IPS-18a (cell line): ENCODE data around the gene TBC1D16.

ENCODE experiments used
- H3K27ac ChIP-seq: one replicate; pipeline ENCODE4 v1.5.1; 2013; ENCODE audit warnings: low read length
- H3K27me3 ChIP-seq: one replicate; pipeline ENCODE4 v1.6.1; 2013; ENCODE audit warnings: mild to moderate bottlenecking, low read length; ENCODE audit not compliant: control insufficient read depth, insufficient read depth
- H3K36me3 ChIP-seq: one replicate; pipeline ENCODE4 v1.6.1; 2013; ENCODE audit warnings: low read depth, low read length; ENCODE audit not compliant: control insufficient read depth
- H3K4me1 ChIP-seq: one replicate; pipeline ENCODE4 v1.6.1; 2013; ENCODE audit warnings: low read depth, low read length; ENCODE audit not compliant: control insufficient read depth
- H3K4me3 ChIP-seq: one replicate; pipeline ENCODE4 v1.5.1; 2013; ENCODE audit warnings: low read length
- H3K9ac ChIP-seq: one replicate; pipeline ENCODE4 v1.6.1; 2013; ENCODE audit warnings: mild to moderate bottlenecking, low read length, moderate library complexity
- H3K9me3 ChIP-seq: one replicate; pipeline ENCODE4 v1.6.1; 2013; ENCODE audit warnings: low read depth, low read length; ENCODE audit not compliant: control insufficient read depth

The TBC1D16 gene

DNA sequence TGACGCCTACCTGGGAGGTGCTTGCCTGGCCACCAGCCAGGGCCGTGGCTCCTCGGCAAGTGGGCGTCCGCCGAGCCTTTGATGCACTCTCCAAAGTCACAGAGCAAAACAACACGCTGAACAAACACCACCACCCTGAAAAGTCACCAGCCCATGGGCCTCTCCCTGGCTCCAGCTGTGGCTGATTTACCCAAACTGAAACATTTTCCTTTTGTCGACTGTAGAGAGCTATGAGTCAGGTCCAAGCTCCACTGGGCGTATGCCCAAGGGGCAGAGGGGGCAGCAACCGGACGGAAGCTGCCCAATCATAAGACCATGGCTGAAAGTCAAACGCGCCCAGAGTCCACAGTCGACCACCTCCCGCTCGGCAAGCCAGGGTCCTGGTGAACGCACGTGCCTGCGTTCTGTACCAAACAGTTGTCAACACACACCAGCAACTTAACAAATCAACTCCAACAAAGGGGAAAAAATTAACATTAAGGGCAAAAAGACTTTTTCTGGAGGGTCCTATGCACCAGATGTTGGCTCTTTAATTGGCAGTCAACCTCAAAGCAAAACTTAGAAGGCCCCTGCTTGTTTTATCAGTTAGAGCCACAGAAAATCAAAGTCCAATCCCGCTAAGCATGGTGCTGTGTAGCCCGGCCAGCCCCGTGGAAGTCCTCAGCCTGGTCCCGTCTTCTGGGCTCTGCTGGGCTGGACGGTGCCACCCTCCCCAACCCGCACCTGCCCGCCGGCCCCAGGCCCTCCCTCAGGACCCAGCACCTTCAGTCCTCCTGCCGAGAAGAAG is 47.3 kb downstream of the TBC1D16 start:
- no peak overlapping the region for H3K9ac ChIP-seq
- no peaks in the 10 kb centered on the region for H3K9me3 ChIP-seq
- H3K27ac ChIP-seq, result no peak overlapping the region
- H3K36me3 ChIP-seq, result no peaks in the 10 kb centered on the region
- H3K4me1 ChIP-seq, result peaks cover 26% of the 10 kb centered on the region
- H3K27me3 ChIP-seq, result peaks cover 3% of the 10 kb centered on the region
- no peak overlapping the region for H3K4me3 ChIP-seq

DNA sequence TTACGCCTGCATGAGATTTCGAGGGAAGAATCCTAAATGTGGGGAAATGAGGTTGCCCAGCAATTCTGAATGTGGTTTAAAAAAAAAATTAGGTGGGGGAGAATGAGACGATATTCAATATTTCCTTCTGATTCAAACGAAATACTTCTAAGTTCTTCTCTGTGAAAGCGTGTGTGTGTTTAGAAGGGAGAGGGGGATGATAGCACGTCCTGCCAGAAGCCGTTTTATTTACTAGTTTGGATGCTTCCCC is 47.8 kb downstream of the TBC1D16 start:
- H3K4me3 ChIP-seq, result no peak overlapping the region
- H3K4me1 ChIP-seq, result peaks cover 23% of the 10 kb centered on the region
- H3K27ac ChIP-seq, result no peak overlapping the region
- H3K9me3 ChIP-seq, result no peaks in the 10 kb centered on the region
- H3K36me3 ChIP-seq, result no peaks in the 10 kb centered on the region
- H3K27me3 ChIP-seq, result no peaks in the 10 kb centered on the region
- H3K9ac ChIP-seq, result no peak overlapping the region

DNA sequence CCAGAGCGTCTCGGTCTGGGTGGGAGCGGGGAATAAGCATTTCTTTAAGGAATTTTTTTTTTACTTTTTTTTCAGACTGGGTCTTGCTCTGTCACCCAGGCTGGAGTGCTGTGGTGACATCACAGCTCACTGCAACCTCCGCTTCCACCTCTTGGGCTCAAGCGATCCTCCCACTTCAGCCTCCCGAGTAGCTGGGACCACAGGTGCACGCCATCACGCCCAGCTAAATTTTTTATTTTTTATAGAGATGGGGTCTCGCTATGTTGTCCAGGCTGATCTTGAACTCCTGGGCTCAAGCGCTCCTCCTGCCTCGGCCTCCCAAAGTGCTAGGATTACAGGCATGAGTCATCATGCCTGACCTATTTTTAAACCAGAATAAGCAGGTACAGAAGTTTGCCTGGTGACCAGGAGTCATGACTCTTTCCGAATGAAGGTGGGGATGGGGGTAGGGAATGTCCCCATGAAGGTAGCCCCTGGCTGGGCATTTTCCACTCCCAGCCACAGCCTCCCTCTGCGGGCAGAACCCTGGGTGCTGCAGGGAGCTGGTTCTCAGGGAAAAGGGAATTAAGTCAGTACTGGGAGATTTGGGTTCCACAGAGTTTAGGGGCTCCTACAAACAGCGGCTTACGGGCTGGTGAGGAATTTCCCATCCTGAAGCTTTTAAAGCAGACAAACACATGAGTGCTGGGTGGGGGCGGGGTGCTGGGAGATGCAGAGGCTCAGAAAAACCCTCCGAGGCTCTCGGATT is 48.3 kb downstream of the TBC1D16 start:
- Histone ChIP-seq H3K9ac (no peak overlapping the region), H3K27ac (no peak overlapping the region), H3K36me3 (no peaks in the 10 kb centered on the region), H3K9me3 (no peaks in the 10 kb centered on the region), H3K4me3 (no peak overlapping the region), H3K27me3 (no peaks in the 10 kb centered on the region), H3K4me1 (peaks cover 19% of the 10 kb centered on the region)

DNA sequence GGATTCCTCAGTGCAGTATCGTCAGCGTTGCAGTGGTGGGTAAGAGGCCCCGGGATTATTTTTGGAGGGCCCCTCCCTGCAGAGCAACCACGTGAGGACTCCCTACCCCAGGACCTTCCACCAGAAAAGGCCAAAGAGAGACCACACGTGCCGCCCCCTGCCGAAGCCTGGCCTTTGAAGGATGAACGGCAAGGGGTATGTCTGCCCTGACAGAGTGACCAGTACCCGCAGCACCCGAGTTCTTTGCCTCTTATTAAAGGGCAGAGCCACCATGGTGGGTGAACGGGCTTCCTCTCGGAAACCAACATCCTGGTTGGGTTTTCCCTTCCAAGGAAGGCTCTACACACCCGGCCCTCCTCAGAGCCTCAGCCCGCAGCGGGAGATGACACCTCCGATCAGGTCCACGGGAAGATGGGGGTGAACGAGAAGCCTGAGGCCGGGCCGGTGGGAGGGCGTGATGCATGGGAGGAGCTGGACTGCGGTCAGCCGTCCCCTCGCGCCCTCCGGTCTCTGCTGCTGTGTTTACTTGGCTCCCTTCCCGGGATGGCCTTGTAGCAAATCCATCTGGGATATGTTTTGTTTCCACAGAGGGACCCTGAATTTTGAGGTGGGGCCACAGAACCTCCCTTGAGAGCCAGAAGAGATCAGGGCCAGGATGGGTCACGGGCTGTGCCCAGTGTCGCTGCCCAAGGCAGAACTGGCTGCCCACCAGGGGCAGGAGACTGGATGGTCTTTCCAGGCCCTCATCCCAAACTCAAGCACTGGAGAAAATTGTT is 49.1 kb downstream of the TBC1D16 start:
- H3K9ac ChIP-seq, result no peak overlapping the region
- H3K9me3 ChIP-seq, result no peaks in the 10 kb centered on the region
- peaks cover 15% of the 10 kb centered on the region for H3K4me1 ChIP-seq
- H3K27ac ChIP-seq, result no peak overlapping the region
- no peaks in the 10 kb centered on the region for H3K36me3 ChIP-seq
- no peaks in the 10 kb centered on the region for H3K27me3 ChIP-seq
- H3K4me3 ChIP-seq, result no peak overlapping the region

DNA sequence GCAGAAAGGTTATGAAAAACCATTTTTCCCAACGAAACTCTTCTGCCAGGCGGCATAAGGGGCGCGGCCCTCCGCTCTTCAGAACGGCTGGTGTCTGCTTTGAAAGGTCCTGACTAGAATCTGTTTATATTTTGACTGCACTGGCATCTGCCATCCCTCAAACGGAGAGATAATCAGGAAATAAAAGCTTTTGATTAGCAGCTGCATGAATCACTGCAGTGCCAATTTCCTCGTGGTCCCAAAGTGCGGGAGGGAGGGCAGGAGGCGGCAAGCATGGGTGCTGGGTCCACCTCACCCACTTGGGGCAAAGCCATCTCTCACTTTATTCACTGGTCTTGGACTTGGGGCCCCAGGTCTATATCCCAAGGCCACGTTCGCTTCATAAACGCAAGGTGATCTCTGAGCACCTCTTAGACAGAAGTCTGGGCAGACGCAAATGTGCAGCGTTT is 49.7 kb downstream of the TBC1D16 start:
- Histone ChIP-seq H3K4me1 (peaks cover 11% of the 10 kb centered on the region), H3K9ac (no peak overlapping the region), H3K4me3 (no peak overlapping the region), H3K27me3 (no peaks in the 10 kb centered on the region), H3K36me3 (no peaks in the 10 kb centered on the region), H3K9me3 (no peaks in the 10 kb centered on the region), H3K27ac (no peak overlapping the region)

DNA sequence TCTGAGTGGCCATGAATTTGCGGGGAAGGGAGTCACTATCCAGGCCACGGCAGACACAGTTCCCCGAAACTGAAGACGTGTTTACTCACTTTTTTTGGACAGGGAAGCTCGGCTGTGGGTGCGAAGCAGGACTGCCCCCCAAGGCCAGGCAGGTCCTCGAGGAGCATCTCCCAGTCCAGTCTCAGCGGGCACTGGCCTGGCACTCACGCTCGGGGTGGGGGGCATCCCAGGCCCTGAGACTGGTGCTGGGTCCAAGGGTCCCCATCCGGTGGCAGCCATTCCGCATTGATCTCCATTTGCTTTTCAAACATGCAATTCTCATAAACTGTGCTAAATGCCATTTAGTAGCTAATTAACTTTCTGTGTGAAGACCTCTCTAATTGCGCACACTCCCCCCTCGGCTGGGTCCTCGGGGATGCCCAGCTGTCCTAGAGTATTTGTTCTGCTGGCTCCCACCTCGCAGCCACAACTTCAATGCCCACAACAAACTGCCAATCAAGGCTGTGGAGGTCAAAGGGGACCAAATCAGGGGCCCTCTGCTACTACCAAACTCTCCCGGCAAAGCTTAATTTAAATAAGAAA is 50.2 kb downstream of the TBC1D16 start:
- Histone ChIP-seq H3K4me1 (peaks cover 10% of the 10 kb centered on the region), H3K9ac (no peak overlapping the region), H3K36me3 (no peaks in the 10 kb centered on the region), H3K9me3 (no peaks in the 10 kb centered on the region), H3K4me3 (no peak overlapping the region), H3K27ac (no peak overlapping the region), H3K27me3 (no peaks in the 10 kb centered on the region)

DNA sequence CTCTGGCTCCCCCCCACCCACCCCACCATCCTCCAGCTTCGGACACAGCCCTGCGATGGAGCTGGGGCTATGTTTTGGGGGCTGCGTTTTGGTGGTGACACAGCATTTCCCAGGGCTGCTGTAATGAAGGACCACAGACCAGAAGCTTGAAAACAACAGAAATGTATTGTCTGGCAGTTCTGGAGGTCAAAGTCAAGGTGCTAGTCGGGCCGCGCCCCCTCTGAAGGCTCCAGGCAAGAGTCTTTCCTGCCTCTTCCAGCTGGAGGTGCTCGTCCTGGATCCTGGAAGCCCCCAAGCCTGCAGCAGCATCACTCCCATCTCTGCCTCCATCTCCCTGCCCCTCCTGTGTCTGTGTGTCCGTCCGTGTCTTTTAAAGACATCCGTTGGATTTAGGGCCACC is 50.8 kb downstream of the TBC1D16 start:
- H3K9ac ChIP-seq, result no peak overlapping the region
- no peaks in the 10 kb centered on the region for H3K9me3 ChIP-seq
- H3K36me3 ChIP-seq, result no peaks in the 10 kb centered on the region
- no peaks in the 10 kb centered on the region for H3K27me3 ChIP-seq
- H3K4me3 ChIP-seq, result no peak overlapping the region
- H3K4me1 ChIP-seq, result peaks cover 10% of the 10 kb centered on the region
- H3K27ac ChIP-seq, result no peak overlapping the region

DNA sequence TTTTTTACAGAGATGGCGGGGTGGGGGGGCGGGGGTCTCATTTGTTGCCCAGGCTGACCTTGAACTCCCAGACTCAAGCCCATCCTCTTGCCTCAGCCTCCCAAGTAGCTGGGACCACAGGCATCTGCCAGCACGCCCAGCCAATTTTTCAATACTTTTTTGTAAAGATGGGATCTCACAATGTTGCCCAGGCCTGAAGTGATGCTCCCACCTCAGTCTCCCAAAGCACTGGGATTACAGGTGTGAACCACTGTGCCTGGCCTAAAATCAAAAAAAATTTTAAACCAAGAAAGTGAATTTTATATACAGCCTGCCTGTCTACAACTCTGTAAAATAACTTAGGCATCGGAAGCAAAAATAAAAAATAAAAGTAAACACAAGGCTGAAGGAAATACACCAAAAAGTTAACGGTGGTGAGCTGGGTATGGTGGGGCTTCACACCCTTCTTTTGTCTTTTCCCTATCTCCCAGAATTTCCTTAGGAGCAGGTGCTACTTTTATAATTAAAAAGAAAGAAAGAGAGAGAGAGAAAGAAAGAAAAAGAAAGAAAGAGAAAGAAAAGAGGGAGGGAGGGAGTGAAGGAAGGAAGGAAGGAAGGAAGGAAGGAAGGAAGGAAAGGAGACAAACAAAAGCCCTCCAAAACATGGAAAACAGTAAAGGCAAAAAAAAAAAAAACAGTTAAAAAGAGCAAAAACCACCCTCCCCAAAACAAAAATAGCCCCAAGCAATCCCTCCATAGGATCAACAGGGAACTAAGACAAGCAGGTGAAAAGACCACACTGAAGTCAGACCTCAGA is 51.4 kb downstream of the TBC1D16 start:
- no peaks in the 10 kb centered on the region for H3K36me3 ChIP-seq
- no peak overlapping the region for H3K9ac ChIP-seq
- no peak overlapping the region for H3K4me3 ChIP-seq
- no peak overlapping the region for H3K27ac ChIP-seq
- H3K27me3 ChIP-seq, result no peaks in the 10 kb centered on the region
- H3K4me1 ChIP-seq, result peaks cover 10% of the 10 kb centered on the region
- H3K9me3 ChIP-seq, result no peaks in the 10 kb centered on the region

DNA sequence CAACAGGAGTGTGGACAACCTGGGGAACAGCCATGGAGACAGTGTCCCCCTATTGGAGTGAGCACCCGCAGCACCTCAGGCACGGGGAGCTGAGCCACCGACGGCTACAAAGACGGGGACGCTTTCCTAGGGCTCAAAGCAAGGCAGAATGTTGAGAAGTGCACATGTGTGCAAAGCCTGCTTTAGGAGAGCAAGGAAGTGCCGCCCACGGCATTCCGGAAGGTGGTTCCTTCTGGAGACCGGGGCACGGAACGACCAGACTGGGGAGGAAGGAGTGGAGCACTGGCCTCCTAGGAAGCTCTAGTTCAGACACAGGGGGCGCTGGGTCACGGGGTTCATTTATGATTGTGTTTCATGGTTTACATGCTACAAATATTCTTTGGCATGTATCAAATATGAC is 52.2 kb downstream of the TBC1D16 start:
- H3K4me3 ChIP-seq, result no peak overlapping the region
- H3K4me1 ChIP-seq, result peaks cover 10% of the 10 kb centered on the region
- no peaks in the 10 kb centered on the region for H3K36me3 ChIP-seq
- H3K9ac ChIP-seq, result no peak overlapping the region
- H3K27me3 ChIP-seq, result no peaks in the 10 kb centered on the region
- H3K27ac ChIP-seq, result no peak overlapping the region
- H3K9me3 ChIP-seq, result no peaks in the 10 kb centered on the region

DNA sequence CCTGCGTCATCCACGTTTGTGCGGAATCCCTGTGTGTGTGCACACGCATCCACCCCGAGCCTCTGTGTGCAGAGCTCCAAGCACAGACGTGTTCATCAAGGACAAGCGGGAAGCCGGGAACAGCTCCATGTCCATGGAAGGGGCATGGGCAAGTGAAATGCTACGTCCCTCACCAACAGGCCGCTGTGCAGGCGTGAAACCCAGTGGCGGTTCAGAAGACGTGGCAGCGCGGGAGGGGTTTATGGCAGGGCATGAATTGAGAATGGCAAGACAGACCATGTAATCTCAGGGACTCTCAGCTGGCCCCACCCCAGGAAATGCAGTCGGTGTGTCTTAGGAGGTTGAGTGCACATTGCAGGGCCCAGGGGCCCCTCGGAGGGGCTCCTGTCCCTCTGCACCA is 52.7 kb downstream of the TBC1D16 start:
- no peaks in the 10 kb centered on the region for H3K9me3 ChIP-seq
- H3K27ac ChIP-seq, result no peak overlapping the region
- H3K4me3 ChIP-seq, result no peak overlapping the region
- H3K4me1 ChIP-seq, result peaks cover 7% of the 10 kb centered on the region
- H3K27me3 ChIP-seq, result no peaks in the 10 kb centered on the region
- H3K9ac ChIP-seq, result no peak overlapping the region
- H3K36me3 ChIP-seq, result no peaks in the 10 kb centered on the region

DNA sequence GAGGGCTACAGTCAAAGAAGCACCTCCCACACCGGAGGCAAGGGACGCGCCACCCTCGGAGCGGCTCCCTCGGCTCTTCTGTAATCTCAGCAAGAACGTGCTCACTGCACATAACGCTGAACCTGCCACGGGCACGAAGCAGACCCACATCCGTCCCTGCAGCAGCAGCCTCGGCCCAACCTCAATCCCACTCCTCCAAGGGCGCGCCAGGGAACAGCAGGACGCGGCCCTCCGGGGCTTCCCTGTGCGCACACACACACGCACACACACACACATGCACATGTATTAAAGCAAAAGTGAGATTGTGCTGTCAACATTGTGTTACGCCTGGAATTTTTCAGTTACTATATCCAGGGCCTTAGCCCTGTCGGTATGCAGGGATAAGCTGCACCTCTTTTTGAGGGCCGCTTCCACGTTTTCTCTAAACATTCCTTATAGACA is 54.0 kb downstream of the TBC1D16 start:
- H3K27me3 ChIP-seq, result no peaks in the 10 kb centered on the region
- H3K4me3 ChIP-seq, result no peak overlapping the region
- no peak overlapping the region for H3K9ac ChIP-seq
- no peaks in the 10 kb centered on the region for H3K9me3 ChIP-seq
- no peak overlapping the region for H3K27ac ChIP-seq
- H3K4me1 ChIP-seq, result no peaks in the 10 kb centered on the region
- no peaks in the 10 kb centered on the region for H3K36me3 ChIP-seq
